Measurements from ENCODE around the gene LATS2.

- TF ChIP-seq SRF (IDR thresholded peaks at IDR 0.05; ENCODE audit: low read depth, low read length) = no peak
- no peak for TF ChIP-seq SP2 (IDR thresholded peaks at IDR 0.05; ENCODE audit: low read length)
- no peak for TF ChIP-seq ATF2 (IDR thresholded peaks at IDR 0.05; ENCODE audit: low read length)
- TF ChIP-seq FOSL1 (IDR thresholded peaks at IDR 0.05; ENCODE audit: insufficient read depth, low read depth, low read length) = no peak
- TF ChIP-seq, protein P1, sequence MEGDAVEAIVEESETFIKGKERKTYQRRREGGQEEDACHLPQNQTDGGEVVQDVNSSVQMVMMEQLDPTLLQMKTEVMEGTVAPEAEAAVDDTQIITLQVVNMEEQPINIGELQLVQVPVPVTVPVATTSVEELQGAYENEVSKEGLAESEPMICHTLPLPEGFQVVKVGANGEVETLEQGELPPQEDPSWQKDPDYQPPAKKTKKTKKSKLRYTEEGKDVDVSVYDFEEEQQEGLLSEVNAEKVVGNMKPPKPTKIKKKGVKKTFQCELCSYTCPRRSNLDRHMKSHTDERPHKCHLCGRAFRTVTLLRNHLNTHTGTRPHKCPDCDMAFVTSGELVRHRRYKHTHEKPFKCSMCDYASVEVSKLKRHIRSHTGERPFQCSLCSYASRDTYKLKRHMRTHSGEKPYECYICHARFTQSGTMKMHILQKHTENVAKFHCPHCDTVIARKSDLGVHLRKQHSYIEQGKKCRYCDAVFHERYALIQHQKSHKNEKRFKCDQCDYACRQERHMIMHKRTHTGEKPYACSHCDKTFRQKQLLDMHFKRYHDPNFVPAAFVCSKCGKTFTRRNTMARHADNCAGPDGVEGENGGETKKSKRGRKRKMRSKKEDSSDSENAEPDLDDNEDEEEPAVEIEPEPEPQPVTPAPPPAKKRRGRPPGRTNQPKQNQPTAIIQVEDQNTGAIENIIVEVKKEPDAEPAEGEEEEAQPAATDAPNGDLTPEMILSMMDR (IDR thresholded peaks at IDR 0.05; ENCODE audit: control extremely low read depth in 1 of 3, insufficient read depth in 1 of 3, low read depth in 1 of 3, low read length in 3 of 3) = no peak
- no peak for TF ChIP-seq JUND (IDR thresholded peaks at IDR 0.05; ENCODE audit: low read length)
- no peak for TF ChIP-seq YY1 (IDR thresholded peaks at IDR 0.05; ENCODE audit: low read depth, low read length)
- TF ChIP-seq CBX5 (IDR thresholded peaks at IDR 0.05; ENCODE audit: low read depth, low read length) = no peak
- no peak for TF ChIP-seq SP1 (IDR thresholded peaks at IDR 0.05; ENCODE audit: low read depth, low read length)
- no peak for TF ChIP-seq CHD2 (IDR thresholded peaks at IDR 0.05; ENCODE audit: low read length)
- no peak for TF ChIP-seq E2F6 (IDR thresholded peaks at IDR 0.05)
- no peak for TF ChIP-seq RAD21 (IDR thresholded peaks at IDR 0.05 in 1 of 2, conservative IDR thresholded peaks at IDR 0.05 in 1 of 2; ENCODE audit: low read depth in 2 of 2, low read length in 2 of 2)
- TF ChIP-seq POLR2A (IDR thresholded peaks at IDR 0.05; ENCODE audit: control extremely low read depth in 1 of 2, low read depth in 2 of 2, low read length in 2 of 2) = no peak
These were observed 16.3 kb downstream of the LATS2 start for GRCh38 chr13:21045100-21045499.
